H1 (cell line): ENCODE results near the gene PARP1.

ENCODE experiments used
- CEBPB ChIP-seq: IDR thresholded peaks from 2 replicates; pipeline ENCODE4 v1.6.1; 2012; ENCODE audit warnings: low read depth, low read length
- JUN ChIP-seq: IDR thresholded peaks from 2 replicates; pipeline ENCODE4 v1.6.1; 2011; ENCODE audit warnings: low read depth, mild to moderate bottlenecking, improper control_type of control experiment, low read length

GRCh38 chr1:226453015-226453704, 45.3 kb upstream of the PARP1 start:
- TF ChIP-seq CEBPB, result no peak
- no peak for TF ChIP-seq JUN
